ENCODE measurements around the gene ZFC3H1. TPM values are rescaled to one million over a fixed set of nuclear protein-coding genes. Genes with fewer than 3 reads are reported as not detected.
"Not testable (repeated sequence)": the region's sequence is repeated elsewhere in the genome, so short reads cannot be mapped to it uniquely, and the experiment has no call there.

ZFC3H1 gene
- total and polyA plus RNA-seq, 9 of the 15 experiments (the other 6 are each of a cell fraction or from before 2014, with no cell fraction given) = 14.8 to 80.5 (median 22.1) TPM

DNA sequence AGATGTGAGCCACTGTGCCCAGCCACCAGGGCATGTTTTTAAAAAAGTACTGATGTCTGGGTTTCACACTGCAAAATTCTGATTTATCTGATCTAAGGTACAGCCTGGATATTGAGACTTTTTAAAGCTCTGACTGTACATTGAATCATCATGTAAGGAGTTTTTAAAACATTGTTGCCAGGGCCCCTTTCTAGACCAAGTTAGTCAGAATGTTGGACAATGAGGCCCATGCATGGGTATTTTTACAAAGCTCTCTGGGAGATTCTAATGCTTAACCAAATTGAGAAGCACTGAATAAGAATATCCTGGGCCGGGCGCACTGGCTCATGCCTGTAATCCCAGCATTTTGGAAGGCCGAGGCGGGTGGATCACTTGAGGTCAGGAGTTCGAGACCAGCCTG, 38.9 kb upstream of the ZFC3H1 start (continued):
- no peak for TF ChIP-seq BCLAF1 (IDR thresholded peaks at IDR 0.05; ENCODE audit: borderline replicate concordance in 1 of 2, control insufficient read depth in 1 of 2, low read depth in 2 of 2, low read length in 1 of 2)
- no peak for TF ChIP-seq ZNF23 (CRISPR knock-in tag; IDR thresholded peaks at IDR 0.05)
- no peak for TF ChIP-seq TEAD4 (IDR thresholded peaks at IDR 0.05; ENCODE audit: low read length)
- TF ChIP-seq TEAD4 (CRISPR knock-in tag; IDR thresholded peaks at IDR 0.05; ENCODE audit: borderline replicate concordance) = no peak

DNA sequence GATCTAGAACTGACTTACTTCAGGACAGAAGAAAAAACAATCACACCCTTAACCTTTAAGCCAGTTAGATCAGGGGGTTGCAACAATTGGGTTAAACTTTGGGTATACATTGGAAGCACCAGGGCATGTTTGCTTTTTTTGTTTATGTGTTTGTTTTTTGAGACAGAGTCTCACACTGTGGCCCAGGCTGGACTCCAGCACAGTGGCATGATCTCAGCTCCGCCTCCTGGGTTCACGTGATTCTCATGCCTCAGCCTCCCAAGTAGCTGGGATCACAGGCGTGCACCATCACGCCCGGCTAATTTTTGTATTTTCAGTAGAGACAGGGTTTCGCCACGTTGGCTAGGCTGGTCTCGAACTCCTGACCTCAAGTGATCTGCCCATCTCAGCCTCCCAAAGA, 38.5 kb upstream of the ZFC3H1 start:
- peaks cover 15% of the 10 kb centered on the region; the same call in 2 of the 3 replicates for H3K36me3 ChIP-seq (ENCODE audit: control insufficient read depth, insufficient read depth, low read length)
- POLR2A ChIA-PET; FAIRE-seq; ATAC-seq; in situ Hi-C loops (cut with MboI); H3K9me3 ChIP-seq (replicated peaks; ENCODE audit: control insufficient read depth, insufficient read depth, low read depth, low read length); H3K27me3 ChIP-seq (ENCODE audit: control insufficient read depth in 2 of 2, insufficient read depth in 2 of 2, low read length in 2 of 2); H3K9me1 ChIP-seq (ENCODE audit: control insufficient read depth, insufficient read depth, low read length); H3K4me3 ChIP-seq; H3K79me2 ChIP-seq (ENCODE audit: control insufficient read depth, insufficient read depth, low read length); H3K27ac ChIP-seq (ENCODE audit: extremely low read depth, low read depth, low read length); intact Hi-C loops (cut with micrococcal nuclease); DNase-seq (ENCODE audit: extremely low read depth in 1 of 4, low spot score in 3 of 4); H3K4me2 ChIP-seq (ENCODE audit: insufficient read depth, low read length); H3K9ac ChIP-seq (ENCODE audit: insufficient read depth in 1 of 2, low read depth in 2 of 2, low read length in 2 of 2); BruUV-seq (replicated peaks); H2AFZ ChIP-seq (ENCODE audit: low read depth, low read length); CTCF ChIA-PET (ENCODE audit: low intra/inter-chr PET ratio); H4K20me1 ChIP-seq (replicated peaks; ENCODE audit: control insufficient read depth, insufficient read depth, low read length); H3K4me1 ChIP-seq (replicated peaks in 1 of 2; ENCODE audit: control insufficient read depth in 2 of 2, insufficient read depth in 2 of 2, low read length in 2 of 2): not testable (repeated sequence)
- WGBS (ENCODE audit: insufficient coverage, low coverage, missing lambda C conversion rate) = 83% methylated on average over 8 of the region's 8 CpGs

All from K562 (cell line).